PC-9 (cell line): ENCODE measurements around the gene DEPP1.

Experiments
- CTCF ChIP-seq: fragments of 200-600 bp; sonication (generic); conservative IDR thresholded peaks from 2 replicates; pipeline ENCODE4 v1.6.1; 2017; ENCODE audit warnings: mixed run types, antibody characterized with exemption, mild to moderate bottlenecking, moderate library complexity
- EZH2 ChIP-seq: fragments of 200-600 bp; sonication (generic); IDR thresholded peaks from 2 replicates; pipeline ENCODE4 v1.8.0; 2017; ENCODE audit warnings: antibody characterized with exemption, low read depth

DNA sequence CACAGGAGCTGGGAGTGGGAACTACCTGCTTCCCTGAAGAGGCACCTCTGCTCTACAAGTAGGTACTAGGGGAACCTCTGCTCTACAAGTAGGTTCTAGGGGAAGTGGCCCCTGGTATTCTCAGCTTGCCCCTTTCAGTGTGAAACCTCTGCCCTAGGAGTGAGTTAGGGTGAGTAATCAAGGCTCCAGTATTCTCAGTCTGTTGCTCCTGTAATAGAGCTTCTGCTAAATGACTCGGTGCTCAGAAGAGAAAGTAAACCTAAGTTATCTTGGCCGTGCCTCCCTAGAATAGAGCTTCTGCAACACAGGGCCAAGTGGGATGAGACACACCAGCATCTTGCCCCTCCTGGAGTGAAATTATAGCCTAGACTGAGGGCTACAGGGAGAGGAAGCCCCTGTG, 32.4 kb downstream of the DEPP1 start:
- TF ChIP-seq CTCF (no peak), EZH2 (no peak)
